HG02885 (cell line): Measurements from ENCODE around the gene NIT2.
A peak's percentile ranks its signal among the peaks of the same experiment; 100 is the strongest.
"Not testable (repeated sequence)": the region's sequence is repeated elsewhere in the genome, so short reads cannot be mapped to it uniquely, and the experiment has no call there.

Source experiments
- ATAC-seq: cut with Tn5 transposase; IDR thresholded peaks from one replicate; pipeline ENCODE4 v1.9.1; 2021; ENCODE audit warnings: mild to moderate bottlenecking; ENCODE audit not compliant: unreplicated experiment, poor library complexity

NIT2 gene, protein sequence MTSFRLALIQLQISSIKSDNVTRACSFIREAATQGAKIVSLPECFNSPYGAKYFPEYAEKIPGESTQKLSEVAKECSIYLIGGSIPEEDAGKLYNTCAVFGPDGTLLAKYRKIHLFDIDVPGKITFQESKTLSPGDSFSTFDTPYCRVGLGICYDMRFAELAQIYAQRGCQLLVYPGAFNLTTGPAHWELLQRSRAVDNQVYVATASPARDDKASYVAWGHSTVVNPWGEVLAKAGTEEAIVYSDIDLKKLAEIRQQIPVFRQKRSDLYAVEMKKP

DNA sequence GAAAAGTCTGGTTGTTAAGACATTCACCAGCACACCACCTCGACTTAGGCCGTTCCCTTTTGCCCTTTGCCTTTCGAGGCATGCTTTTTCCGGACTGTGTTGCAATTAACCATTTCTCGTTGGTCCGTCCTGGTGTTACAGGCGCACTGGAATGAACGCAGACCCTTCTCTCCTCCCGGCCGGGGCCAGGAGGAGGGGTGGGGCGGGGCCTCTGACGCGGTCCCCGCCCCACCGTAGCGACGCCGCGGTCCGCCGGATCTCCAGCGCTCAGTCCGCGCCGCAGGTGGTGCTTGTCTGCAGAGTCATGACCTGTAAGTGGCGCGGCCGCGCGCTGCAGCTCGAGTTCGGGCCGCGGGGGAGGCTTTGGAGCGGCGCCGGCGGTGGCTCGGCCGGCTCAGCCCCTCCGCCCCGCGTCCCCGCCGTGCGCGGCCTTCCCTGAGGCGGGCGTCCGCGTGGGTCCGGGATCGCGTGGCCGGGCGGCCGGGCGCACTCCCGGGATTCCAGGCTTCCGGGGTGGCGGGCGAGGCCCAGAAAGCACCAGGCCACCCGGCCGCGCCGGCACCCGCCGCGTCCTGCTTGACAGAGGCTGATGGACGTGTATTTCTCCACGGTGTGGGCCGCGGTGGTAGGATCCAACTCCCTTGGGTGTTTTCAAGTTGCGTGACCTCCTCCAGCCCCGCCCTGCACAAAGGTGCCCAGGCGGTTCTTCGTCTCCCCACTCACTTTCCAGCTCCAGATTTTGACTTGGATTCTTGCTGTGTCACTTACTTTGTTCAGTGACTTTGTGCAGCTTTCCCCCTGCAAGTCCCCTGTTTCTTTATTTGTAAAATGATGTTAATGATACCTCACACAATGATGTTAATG is at the start of gene NIT2:
TSS of gene NIT2 (plus strand) at position 270 of the 864 bp plus-strand sequence. CDS start at position 305, 35 bp downstream.
- ATAC-seq: peak; percentile 97

- no peak for ATAC-seq
Measured at GRCh38 chr3:100288288-100288894, 46.2 kb upstream of the NIT2 start.

DNA sequence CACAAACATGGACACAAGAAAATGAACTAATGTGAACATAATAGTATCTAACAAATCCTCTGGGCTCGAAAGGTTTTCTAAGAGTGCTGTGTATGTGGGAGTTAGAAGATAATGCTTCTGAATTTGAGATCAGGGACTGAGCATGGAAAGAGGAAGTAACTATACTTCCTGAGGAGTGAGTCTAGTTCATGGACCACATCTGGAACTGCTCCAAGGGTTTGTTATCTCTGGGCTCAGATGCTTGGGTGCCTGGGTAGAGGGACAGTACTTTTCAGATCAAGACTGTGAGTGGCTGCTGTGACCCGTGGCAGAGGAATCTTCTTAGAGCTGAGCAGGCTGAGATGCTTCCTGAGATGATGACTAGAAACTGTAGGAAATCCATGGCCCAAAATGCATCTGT is 45.2 kb upstream of the NIT2 start:
- ATAC-seq: no peak

- ATAC-seq: no peak
Measured at GRCh38 chr3:100295089-100295488, 39.5 kb upstream of the NIT2 start.

GRCh38 chr3:100297784-100298183 is 36.8 kb upstream of the NIT2 start:
- ATAC-seq: no peak

DNA sequence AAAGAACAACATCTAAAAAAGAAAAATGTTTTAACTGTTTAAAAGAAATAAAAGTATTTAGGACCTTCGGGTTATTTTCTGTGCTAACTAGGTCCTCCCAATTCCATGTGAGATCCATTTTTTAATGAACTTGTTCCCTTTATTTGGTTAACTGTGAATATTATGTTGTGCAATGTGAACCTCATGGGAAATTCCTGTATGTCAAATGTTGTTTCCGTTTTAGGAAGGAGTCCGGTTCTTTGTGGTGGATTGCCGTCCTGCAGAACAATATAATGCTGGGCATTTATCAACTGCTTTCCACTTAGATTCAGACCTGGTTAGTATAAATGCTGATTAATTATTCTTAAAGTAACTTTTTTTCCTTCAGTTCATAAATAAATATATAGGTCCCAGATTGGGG is 35.5 kb upstream of the NIT2 start:
- ATAC-seq: no peak

DNA sequence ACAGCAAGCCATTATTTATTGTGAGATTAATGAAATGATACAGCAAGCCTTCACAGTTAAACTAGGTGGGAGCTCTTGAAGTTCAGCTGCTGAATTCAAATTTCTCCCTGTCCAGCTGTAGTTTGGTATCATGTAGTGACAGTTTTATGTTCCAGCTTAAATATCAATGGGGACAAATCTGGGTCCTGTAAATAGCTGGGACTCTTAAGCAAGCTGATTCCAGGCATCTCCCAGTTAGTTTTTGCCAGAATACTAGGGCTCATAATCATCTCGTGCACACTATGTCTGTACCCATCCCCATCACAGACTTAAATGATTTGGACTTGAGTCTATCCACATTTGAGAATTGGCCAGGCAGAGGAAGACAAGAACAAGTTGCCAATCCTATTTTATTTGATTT is 27.9 kb upstream of the NIT2 start:
- no peak for ATAC-seq

- ATAC-seq: no peak
Measured at GRCh38 chr3:100310355-100310965, 24.1 kb upstream of the NIT2 start.

DNA sequence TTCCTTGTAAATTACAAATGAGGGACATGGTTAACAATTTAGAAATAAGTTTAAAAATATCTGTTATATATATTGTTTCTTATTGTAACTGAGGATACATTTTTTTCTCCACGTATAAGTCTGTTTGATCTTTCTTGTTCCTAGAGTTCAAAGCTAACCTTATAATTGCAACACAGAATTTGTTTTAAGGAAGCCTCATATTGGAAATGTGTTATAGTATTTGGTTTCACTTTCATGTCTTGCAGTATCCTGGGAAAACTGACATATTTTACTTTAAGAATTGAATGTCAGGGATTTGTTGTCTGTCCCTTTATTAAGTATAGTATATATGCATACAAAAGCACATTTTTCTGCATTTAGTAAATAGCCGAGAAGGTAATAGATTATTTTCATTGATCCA is 23.5 kb upstream of the NIT2 start:
- ATAC-seq: no peak

- ATAC-seq: peak; percentile 58
Measured at GRCh38 chr3:100316641-100317069, 17.9 kb upstream of the NIT2 start.

DNA sequence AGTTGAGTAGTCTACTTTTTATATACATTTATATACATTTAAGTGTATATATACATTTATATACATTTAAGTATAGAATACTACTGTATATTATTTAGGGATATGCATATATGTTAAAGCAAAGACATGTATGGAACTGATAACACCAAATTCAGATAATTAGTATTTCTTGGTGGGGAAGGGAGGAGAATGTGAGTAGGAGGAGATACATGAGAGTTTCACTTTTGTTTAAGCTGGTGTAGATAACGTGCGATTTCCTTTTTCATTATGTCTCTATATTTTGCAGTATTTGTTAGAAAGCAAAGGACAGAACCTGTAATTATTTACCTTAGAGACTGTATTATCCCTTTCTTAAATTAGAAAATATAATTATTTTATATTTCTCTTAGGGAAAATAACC is 16.6 kb upstream of the NIT2 start:
- peak; percentile 78 for ATAC-seq

DNA sequence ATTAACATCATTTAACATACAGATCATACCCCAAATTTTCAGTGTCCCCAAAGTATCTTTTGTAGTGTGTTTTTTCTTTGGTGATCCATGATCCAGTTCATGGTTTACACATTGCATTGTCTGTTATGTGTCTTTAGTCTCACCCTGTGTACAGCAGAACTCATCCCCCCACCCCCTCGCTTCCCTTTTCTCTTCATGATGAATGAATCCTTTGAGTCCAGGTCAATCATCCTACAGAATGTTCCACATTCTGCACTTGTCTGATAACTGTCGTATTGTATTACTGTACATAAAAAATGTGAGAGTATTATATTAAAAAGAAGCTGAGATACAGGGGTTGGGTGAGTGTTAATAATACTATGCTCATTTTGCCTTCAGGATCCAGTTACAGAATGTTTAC is 14.6 kb upstream of the NIT2 start:
- ATAC-seq: no peak

DNA sequence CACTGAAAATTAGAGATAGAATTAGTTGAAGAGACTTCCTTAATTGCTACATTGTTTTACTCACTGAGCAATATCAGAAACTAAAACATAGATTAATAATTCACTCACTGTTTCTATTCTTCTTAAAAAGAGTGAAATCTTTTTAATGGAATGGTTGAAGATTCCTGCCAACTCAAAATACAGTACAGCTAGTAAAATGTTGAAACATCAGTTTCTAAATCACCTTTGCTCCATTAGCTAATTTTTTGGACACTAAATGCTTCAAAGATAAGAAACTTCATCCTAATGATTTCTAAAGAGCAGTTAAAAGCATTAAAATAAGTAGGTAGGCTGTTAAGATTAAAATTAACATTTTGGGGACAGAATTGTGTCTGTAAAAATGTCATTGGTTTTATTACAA is 10.5 kb upstream of the NIT2 start:
- ATAC-seq: no peak

DNA sequence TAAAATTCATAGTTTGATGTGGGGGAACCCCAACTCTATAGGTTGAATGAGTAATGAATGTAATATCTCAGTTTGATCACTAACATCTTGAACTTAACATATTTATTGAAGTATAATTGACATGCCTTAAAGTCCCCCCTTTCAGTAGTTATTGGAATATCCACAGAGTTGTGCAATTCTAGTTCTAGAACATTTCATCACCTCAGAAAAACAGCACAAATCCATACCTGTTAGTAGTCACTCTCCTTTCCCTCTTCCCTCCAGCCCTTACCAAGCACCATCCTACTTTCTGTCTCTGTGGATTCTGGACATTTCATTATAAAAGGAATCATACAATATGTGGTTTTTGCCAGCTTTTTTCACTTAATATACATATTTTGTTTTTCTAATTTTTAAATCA is 8.7 kb upstream of the NIT2 start:
- no peak for ATAC-seq

DNA sequence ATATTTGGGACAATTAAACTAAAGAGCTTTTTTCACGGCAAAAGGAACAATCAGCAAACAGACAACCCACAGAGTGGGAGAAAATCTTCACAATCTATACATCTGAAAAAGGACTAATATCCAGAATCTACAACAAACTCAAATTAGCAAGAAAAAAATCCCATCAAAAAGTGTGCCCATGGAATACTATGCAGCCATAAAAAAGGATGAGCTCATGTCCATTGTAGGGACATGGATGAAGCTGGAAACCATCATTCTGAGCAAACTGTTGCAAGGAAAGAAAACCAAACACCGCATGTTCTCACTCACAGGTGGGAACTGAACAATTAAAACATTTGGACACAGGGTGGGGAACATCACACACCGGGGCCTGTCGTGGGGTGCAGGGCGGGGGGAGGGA is 7.2 kb upstream of the NIT2 start:
- not testable (repeated sequence) for ATAC-seq

DNA sequence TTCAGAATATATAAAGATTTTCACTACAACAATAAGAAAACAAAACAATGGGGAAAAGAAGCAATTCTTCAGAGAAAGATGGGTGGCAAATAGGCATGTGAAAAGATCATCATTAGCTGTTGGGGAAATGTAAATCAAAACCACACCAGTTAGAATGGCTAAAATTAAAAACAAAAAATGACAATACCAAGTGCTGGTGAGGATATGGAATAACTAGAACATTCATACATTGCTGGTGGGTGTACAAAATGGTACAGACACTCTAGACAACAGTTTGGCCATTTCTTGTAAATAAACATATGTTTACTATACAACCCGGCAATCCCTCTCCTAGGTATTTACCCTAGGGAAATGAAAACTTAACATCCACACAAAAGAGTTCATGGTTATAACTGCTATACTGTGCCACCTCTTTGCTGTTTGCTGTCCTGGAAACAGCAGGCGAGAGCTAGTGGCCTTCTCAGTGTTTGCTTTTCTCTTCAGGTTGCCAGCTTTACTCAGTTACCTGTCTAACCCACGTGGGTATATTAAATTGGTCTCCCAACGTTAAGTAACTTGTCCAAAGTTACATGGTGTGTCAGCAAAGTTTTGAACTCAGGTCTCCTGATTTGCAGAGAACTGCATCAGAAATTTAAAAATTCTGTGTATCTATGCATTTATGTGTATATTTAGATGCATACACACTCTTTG is 4.6 kb upstream of the NIT2 start:
- ATAC-seq: no peak

DNA sequence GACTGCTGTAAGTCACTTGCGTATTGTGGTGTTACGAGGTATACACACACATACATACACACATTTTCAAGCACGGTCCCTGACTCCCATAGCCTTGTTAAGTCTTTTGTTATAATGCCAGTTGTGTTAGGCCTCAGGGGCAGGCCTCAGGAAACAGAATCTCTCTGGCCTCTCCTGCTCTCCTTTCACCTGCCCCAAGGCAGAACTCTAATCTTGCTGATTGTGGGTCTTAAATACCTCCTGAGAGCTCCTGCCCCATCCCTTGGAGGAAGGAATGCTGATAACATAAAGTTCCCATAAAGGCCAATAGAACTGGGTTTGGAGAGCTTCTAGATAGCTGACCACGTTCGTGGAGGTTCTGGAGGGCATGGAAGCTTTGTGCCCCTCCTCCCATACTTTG is 3.9 kb upstream of the NIT2 start:
- no peak for ATAC-seq

- no peak for ATAC-seq
Measured at GRCh38 chr3:100331660-100332059, 2.9 kb upstream of the NIT2 start.

GRCh38 chr3:100333051-100333450 is 1.5 kb upstream of the NIT2 start:
- ATAC-seq: no peak

DNA sequence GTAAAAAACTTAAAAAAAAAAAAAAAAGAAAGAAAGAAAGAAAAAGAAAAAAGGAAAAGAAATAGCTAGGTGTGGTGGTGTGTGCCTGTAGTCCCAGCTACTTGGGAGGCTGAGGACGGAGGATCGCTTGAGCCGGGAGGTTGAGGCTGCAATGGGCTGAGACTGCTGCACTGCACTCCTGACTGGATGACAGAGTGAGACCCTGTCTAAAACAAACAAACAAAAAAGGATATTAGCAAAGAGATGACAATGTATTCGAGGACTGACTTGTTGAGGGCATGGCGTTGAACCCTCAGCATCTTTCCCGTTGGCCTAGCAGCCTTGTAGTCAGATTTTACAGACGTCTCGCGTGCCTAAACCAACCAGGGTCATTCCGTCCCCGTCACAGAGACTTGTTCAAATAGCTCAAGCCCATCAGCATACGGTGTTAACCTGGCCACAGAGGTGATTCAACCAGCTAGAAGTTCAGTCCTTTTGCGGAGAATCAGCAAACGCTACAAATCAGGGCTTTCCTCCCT is 528 bp upstream of the NIT2 start:
- peak; percentile 26 for ATAC-seq
